Keratinocyte (primary cell): Measurements from ENCODE around the gene GLYATL1. TPM values are rescaled to one million over a fixed set of nuclear protein-coding genes. Genes with fewer than 3 reads are reported as not detected.

Experiments used
- DNase-seq: peaks from one replicate; pipeline ENCODE4 v3.0.0-alpha.2; 2011; ENCODE audit warnings: low read depth, missing footprints, low spot score
- FAIRE-seq: peaks from 2 replicates; lab custom pipeline; 2011; peaks lifted over from hg19 to GRCh38; lab: Jason Lieb, UNC
- H2AFZ ChIP-seq: 2 replicates; pipeline ENCODE4 v1.6.0; 2012; ENCODE audit warnings: low read length, control low read depth, inconsistent platforms; ENCODE audit not compliant: control insufficient read depth
- H3K27ac ChIP-seq: 2 replicates; pipeline ENCODE4 v1.5.1; 2011; ENCODE audit warnings: low read length; ENCODE audit not compliant: control insufficient read depth, insufficient read depth
- H3K27me3 ChIP-seq: 3 replicates; pipeline ENCODE4 v1.6.0; 2011; ENCODE audit warnings: low read length; ENCODE audit not compliant: control insufficient read depth, insufficient read depth; ENCODE audit errors: extremely low read depth
- H3K36me3 ChIP-seq, 2 experiments: 2 replicates in 1 of 2; 3 replicates in 1 of 2; pipeline ENCODE4 v1.5.1; 2011; ENCODE audit warnings: low read length in 2 of 2, mild to moderate bottlenecking in 1 of 2; ENCODE audit not compliant: control insufficient read depth in 2 of 2, insufficient read depth in 2 of 2; ENCODE audit errors: extremely low read depth in 1 of 2
- H3K4me1 ChIP-seq: 3 replicates; pipeline ENCODE4 v1.5.1; 2011; ENCODE audit warnings: low read length; ENCODE audit not compliant: control insufficient read depth, insufficient read depth; ENCODE audit errors: extremely low read depth
- H3K4me2 ChIP-seq: 3 replicates; pipeline ENCODE4 v1.6.0; 2011; ENCODE audit warnings: low read depth, low read length; ENCODE audit not compliant: control insufficient read depth, insufficient read depth; ENCODE audit errors: extremely low read depth
- H3K4me3 ChIP-seq, 3 experiments: fragments of 200-600 bp in 1 of 3; sonication (generic) in 1 of 3; 2 replicates in 2 of 3; 3 replicates in 1 of 3; pipeline ENCODE4 v1.5.1; 2011 to 2016; ENCODE audit warnings: low read length in 3 of 3, mild to moderate bottlenecking in 3 of 3, control low read depth in 2 of 3, inconsistent platforms in 1 of 3, low read depth in 1 of 3, mixed read lengths in 1 of 3, mixed run types in 1 of 3, moderate library complexity in 1 of 3; ENCODE audit not compliant: control insufficient read depth in 2 of 3, insufficient read depth in 2 of 3; ENCODE audit errors: extremely low read depth in 1 of 3
- H3K79me2 ChIP-seq: 2 replicates; pipeline ENCODE4 v1.6.0; 2012; ENCODE audit warnings: low read length; ENCODE audit not compliant: control insufficient read depth, insufficient read depth
- H3K9ac ChIP-seq: 3 replicates; pipeline ENCODE4 v1.6.0; 2011; ENCODE audit warnings: low read length; ENCODE audit not compliant: control insufficient read depth, insufficient read depth; ENCODE audit errors: extremely low read depth
- H3K9me1 ChIP-seq: 3 replicates; pipeline ENCODE4 v1.6.0; 2011; ENCODE audit warnings: low read length; ENCODE audit not compliant: control insufficient read depth, insufficient read depth; ENCODE audit errors: extremely low read depth
- H3K9me3 ChIP-seq: 2 replicates; pipeline ENCODE4 v1.5.1; 2012; ENCODE audit warnings: low read depth, low read length; ENCODE audit not compliant: control insufficient read depth
- H4K20me1 ChIP-seq: 3 replicates; pipeline ENCODE4 v1.6.0; 2011; ENCODE audit warnings: low read length; ENCODE audit not compliant: control insufficient read depth, insufficient read depth; ENCODE audit errors: extremely low read depth
- CTCF ChIP-seq, 3 experiments: IDR thresholded peaks in 1 of 3; conservative IDR thresholded peaks in 1 of 3; optimal IDR thresholded peaks in 1 of 3; 2 replicates in 2 of 3; 3 replicates in 1 of 3; pipeline versions ENCODE3 to v1.5.1; 2011; ENCODE audit warnings: low read length in 3 of 3, mild to moderate bottlenecking in 3 of 3, moderate library complexity in 2 of 3, control low read depth in 1 of 3, inconsistent platforms in 1 of 3; ENCODE audit not compliant: insufficient read depth in 2 of 3; ENCODE audit errors: extremely low read depth in 1 of 3
- EZH2 ChIP-seq: IDR thresholded peaks from one replicate; pipeline ENCODE4 v1.6.1; 2012; ENCODE audit warnings: inconsistent platforms, mild to moderate bottlenecking, low read length, moderate library complexity
- dilution Hi-C: fragments of 300-500 bp; cut with MboI; formaldehyde crosslinking; loops from one replicate; pipeline ENCODE4 v1.7.0; 2020; ENCODE audit warnings: low sequenced_read_pairs; ENCODE audit not compliant: extremely low pct_ligation_motif_present
- polyA plus RNA-seq, 5 experiments: library from polyadenylated mRNA; depleted of rRNA in 3 of 5; stranded (reverse) in 3 of 5; stranded (forward) in 1 of 5; unstranded in 1 of 5; fragments of >200 nt; gene quantifications; 1 replicate in 1 of 5; 2 replicates in 3 of 5; 3 replicates in 1 of 5; pipeline versions ENCODE4 v1.2.1 to v1.2.3, GENCODE V29; 2011 to 2012; ENCODE audit warnings: missing spikeins in 2 of 5, low read depth in 1 of 5, low replicate concordance in 1 of 5

The GLYATL1 gene
- polyA plus RNA-seq, 1 donor (not counting 4 experiments of a cell fraction or from before 2014, with no cell fraction given) = 0.26 TPM

DNA sequence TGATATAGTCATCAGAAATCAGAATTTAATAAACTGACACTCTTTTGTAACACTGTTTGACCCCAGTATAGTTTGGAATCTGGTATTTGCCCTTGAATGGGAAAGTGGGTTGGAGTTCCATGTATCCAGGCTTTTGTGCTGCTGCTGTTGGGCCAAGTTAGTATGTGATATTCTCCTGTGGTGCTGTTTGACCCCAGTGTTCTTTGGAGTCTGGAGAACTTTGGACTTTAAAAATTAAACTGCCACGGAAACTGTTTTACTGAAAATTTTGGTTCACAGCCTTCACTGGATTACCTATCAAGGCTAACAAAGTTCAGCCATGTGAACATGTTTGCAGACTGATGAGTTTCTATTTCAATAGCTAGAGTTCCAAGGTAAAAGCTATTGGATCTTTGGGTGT, 740 bp downstream of the GLYATL1 start:
- no peak overlapping the region for H3K27ac ChIP-seq
- dilution Hi-C loops = no loop called here
- FAIRE-seq = no peak

DNA sequence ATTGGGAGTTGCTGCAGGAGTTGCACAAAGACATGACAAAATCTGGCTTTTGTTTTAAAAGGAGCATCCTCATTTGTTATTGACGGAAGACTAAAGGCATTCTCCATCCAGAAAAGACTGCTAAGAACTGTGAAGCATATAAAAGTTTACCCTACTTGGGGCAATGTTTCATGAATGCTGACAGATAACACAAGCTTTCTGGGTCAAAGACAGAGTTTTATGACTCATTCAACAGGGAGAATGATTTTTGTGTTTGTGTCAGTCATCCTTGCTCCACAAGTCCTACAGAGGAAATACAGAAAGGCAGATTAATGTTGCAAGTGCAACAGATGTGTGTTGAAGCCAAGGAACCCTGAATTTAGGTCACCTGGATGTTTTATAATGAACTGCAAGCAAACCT, 2.5 kb downstream of the GLYATL1 start:
- H2AFZ ChIP-seq = no peak overlapping the region
- H3K4me2 ChIP-seq = no peak overlapping the region
- DNase-seq (no peak), FAIRE-seq (no peak)
- no peaks in the 10 kb centered on the region for H4K20me1 ChIP-seq
- H3K4me1 ChIP-seq = no peaks in the 10 kb centered on the region
- H3K27ac ChIP-seq = no peak overlapping the region
- dilution Hi-C loops = no loop called here
- no peaks in the 10 kb centered on the region for H3K27me3 ChIP-seq
- no peak for TF ChIP-seq CTCF (optimal IDR thresholded peaks at IDR 0.05 in 1 of 3, IDR thresholded peaks at IDR 0.05 in 1 of 3, conservative IDR thresholded peaks at IDR 0.05 in 1 of 3; ENCODE audit: extremely low read depth in 1 of 3, insufficient read depth in 2 of 3, low read length in 3 of 3)
- TF ChIP-seq EZH2 = no peak
- H3K4me3 ChIP-seq = no peak overlapping the region
- no peaks in the 10 kb centered on the region for H3K36me3 ChIP-seq
- H3K9me1 ChIP-seq = no peaks in the 10 kb centered on the region
- H3K79me2 ChIP-seq = no peaks in the 10 kb centered on the region
- H3K9me3 ChIP-seq = no peaks in the 10 kb centered on the region
- no peak overlapping the region for H3K9ac ChIP-seq

More for the DNA sequence above, 740 bp downstream of the GLYATL1 start:
- no peak overlapping the region for H3K4me3 ChIP-seq
- DNase-seq = no peak
- H4K20me1 ChIP-seq = no peaks in the 10 kb centered on the region
- no peaks in the 10 kb centered on the region for H3K36me3 ChIP-seq
- H3K4me1 ChIP-seq = no peaks in the 10 kb centered on the region
- H3K9ac ChIP-seq = no peak overlapping the region
- no peaks in the 10 kb centered on the region for H3K79me2 ChIP-seq
- TF ChIP-seq EZH2 (no peak), CTCF (optimal IDR thresholded peaks at IDR 0.05 in 1 of 3, IDR thresholded peaks at IDR 0.05 in 1 of 3, conservative IDR thresholded peaks at IDR 0.05 in 1 of 3; ENCODE audit: extremely low read depth in 1 of 3, insufficient read depth in 2 of 3, low read length in 3 of 3) (no peak)
- no peaks in the 10 kb centered on the region for H3K9me1 ChIP-seq
- no peaks in the 10 kb centered on the region for H3K9me3 ChIP-seq
- no peaks in the 10 kb centered on the region for H3K27me3 ChIP-seq
- H3K4me2 ChIP-seq = no peak overlapping the region
- no peak overlapping the region for H2AFZ ChIP-seq
